ENCODE data around the gene SLC25A43.

Gene SLC25A43

DNA sequence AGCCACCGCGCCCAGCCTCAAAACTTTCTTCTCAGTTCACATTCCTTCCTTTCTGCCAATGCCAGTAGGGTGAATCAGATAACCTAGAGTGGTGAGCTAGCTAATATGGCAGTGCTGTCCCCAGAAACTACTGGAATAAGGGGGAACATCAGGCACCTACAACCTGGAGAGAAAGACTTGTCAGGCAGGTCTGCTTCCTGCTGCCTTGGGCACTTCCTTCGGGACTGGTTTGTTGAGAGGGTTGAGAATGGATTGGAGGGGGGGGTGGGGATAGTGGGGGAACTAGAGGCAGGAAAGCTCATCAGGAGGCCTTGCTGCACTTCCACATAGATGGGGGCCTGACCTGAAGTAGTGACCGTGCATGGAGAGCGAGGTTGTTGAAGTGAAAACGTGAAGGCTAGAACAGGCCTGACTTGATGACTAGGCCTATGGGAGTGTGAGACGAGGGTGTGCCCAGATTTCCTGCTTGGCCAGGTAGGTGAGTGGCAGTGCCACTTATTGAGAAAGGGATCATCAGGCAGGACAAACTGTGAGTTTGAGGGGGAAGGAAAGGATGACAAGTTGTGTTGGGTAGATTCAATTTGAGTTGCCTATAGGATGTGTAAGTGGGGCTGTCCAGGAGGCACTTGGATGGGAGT is 102.5 kb downstream of the SLC25A43 start:
- no peak for DNase-seq

DNA sequence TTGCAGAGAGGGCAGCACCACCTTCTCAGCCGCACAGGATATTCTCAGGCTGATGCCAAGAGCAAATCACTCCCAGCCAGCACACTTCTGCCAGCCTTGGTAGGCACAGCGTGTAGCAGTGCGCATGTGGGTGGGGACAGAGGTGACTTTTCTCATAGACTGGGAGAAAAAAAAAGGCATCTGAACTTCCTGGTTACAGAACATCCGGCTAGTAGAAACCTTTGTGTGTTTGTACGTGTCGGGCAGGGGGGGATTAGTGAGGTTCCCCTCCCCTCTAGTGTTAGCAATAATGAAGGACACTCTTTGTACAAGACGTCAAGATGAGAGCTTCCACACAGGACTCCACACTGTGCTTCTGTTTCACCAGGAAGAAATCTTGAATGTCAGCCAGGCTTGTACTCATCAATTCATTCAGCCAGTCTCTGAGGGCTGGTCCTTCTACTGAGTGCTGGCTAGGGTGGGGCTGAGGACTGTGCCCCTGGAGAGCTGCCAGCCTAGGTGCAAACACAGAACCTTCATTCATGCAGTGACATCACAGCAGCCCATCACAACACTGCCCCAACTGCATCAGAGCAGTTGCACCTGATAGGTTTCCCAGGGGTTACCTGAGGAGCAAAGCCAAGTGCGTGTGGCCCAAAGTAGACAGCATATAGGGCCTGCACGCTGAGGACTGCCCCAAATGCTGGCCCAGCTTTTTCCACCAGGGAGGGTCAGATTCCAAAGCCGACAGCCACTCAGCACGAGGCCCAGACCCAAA is 103.8 kb downstream of the SLC25A43 start:
- peak; percentile 61 for DNase-seq

DNA sequence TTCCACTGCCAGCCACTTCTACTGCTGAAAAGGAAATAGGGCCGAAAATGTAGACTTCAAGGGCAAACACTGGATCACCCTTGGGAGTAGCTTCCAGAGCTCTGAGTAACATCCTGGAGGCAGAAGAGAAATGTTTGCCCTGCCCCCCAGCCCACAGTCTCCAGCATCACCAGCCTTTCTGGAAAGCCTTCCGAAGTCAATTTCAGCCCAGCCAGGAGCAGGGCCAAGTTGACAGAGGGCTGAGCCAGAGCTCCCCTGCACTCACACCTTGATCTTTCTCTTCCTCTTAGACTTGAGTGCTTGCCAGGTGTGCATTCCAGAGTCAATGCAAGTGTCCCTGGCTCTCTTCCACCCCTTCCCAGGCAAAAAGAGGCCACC is 104.3 kb downstream of the SLC25A43 start:
- DNase-seq = no peak
